22Rv1 (cell line): Measurements from ENCODE around the gene CRLF2.

Source experiments
- ZFX ChIP-seq: fragments of 450-650 bp; IDR thresholded peaks from 2 replicates; pipeline ENCODE4 v1.6.1; 2017; ENCODE audit warnings: antibody characterized with exemption, borderline replicate concordance
- TF ChIP-seq, protein P1 (sequence below): fragments of 450-650 bp; IDR thresholded peaks from 2 replicates; pipeline ENCODE4 v1.5.1; 2017; ENCODE audit warnings: mild to moderate bottlenecking

DNA sequence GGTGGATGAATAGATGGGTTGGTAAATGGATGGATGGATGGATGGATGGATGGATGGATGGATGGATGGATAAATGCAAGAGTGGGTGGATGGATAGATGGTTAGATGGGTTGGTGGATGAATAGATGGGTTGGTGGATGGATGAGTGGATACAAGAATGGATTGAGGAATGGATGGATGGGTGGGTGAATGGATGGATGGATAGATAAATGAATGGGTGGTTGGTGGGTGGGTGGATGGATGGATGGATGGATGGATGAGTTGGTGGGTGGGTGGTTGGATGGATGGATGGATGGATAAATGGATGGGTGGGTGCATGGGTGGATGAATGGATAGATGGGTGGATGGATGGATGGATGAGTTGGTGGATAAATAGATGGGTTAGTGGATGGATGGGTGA is 13.8 kb upstream of the CRLF2 start:
- TF ChIP-seq, protein P1, sequence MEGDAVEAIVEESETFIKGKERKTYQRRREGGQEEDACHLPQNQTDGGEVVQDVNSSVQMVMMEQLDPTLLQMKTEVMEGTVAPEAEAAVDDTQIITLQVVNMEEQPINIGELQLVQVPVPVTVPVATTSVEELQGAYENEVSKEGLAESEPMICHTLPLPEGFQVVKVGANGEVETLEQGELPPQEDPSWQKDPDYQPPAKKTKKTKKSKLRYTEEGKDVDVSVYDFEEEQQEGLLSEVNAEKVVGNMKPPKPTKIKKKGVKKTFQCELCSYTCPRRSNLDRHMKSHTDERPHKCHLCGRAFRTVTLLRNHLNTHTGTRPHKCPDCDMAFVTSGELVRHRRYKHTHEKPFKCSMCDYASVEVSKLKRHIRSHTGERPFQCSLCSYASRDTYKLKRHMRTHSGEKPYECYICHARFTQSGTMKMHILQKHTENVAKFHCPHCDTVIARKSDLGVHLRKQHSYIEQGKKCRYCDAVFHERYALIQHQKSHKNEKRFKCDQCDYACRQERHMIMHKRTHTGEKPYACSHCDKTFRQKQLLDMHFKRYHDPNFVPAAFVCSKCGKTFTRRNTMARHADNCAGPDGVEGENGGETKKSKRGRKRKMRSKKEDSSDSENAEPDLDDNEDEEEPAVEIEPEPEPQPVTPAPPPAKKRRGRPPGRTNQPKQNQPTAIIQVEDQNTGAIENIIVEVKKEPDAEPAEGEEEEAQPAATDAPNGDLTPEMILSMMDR, result no peak
- TF ChIP-seq ZFX, result no peak
